GM12878 (cell line): Measurements from ENCODE around the gene NXF3. TPM values are rescaled to one million over a fixed set of nuclear protein-coding genes. Genes with fewer than 3 reads are reported as not detected.

ENCODE experiments used
- ATAC-seq: fragments of 200-7000 bp; cut with Tn5 transposase; 3 replicates; pipeline ENCODE4 v1.9.1; 2020; ENCODE audit warnings: mild to moderate bottlenecking, moderate library complexity
- BruUV-seq: library from RNA; stranded (reverse); fragments of 400-500 nt; replicated peaks from 2 replicates; lab custom pipeline; 2021; lab: Mats Ljungman, UMichigan
- CTCF ChIA-PET: fragments of 300-600 bp; sonication (Branson Sonifier 250); formaldehyde crosslinking; extraction: SDS; loops from one replicate; lab custom pipeline; 2021; ENCODE audit warnings: inconsistent platforms; lab: Yijun Ruan, JAX
- POLR2A ChIA-PET: fragments of 350-600 bp; formaldehyde crosslinking; extraction: SDS; loops from one replicate; lab custom pipeline; 2021; ENCODE audit warnings: inconsistent platforms; lab: Charles Lee
- RAD21 ChIA-PET: fragments of 300-600 bp; sonication (Branson Sonifier 250); formaldehyde crosslinking; loops from one replicate; lab custom pipeline; 2023; ENCODE audit warnings: antibody characterized with exemption; ENCODE audit not compliant: unreplicated experiment; lab: Charles Lee
- SMC1A ChIA-PET: fragments of 300-600 bp; sonication (Branson Sonifier 250); formaldehyde crosslinking; loops from one replicate; lab custom pipeline; 2023; ENCODE audit not compliant: unreplicated experiment, uncharacterized antibody; lab: Charles Lee
- DNase-seq: peaks from one replicate; pipeline ENCODE4 v3.0.0-alpha.2; 2011; ENCODE audit warnings: low read depth, low spot score
- FAIRE-seq: peaks from 3 replicates; lab custom pipeline; 2011; peaks lifted over from hg19 to GRCh38; lab: Jason Lieb, UNC
- H2AFZ ChIP-seq: 2 replicates; pipeline ENCODE4 v1.6.0; 2011; ENCODE audit warnings: low read depth, low read length, control low read depth; ENCODE audit not compliant: control insufficient read depth
- H3K27ac ChIP-seq: 2 replicates; pipeline ENCODE4 v1.5.1; 2011; ENCODE audit warnings: control low read depth; ENCODE audit not compliant: control insufficient read depth, insufficient read depth
- H3K27me3 ChIP-seq, 2 experiments: replicated peaks in 1 of 2; 2 replicates each; pipeline versions ENCODE4 v1.6.0 to v1.6.1; 2011; ENCODE audit warnings: low read length in 1 of 2; ENCODE audit not compliant: control insufficient read depth in 2 of 2, insufficient read depth in 2 of 2
- H3K36me3 ChIP-seq, 2 experiments: 2 replicates each; pipeline ENCODE4 v1.5.1; 2011; ENCODE audit warnings: low read length in 1 of 2; ENCODE audit not compliant: control insufficient read depth in 2 of 2, insufficient read depth in 2 of 2
- H3K4me1 ChIP-seq: 2 replicates; pipeline ENCODE4 v1.6.1; 2011; ENCODE audit warnings: mild to moderate bottlenecking, low read length, moderate library complexity, mixed read lengths; ENCODE audit not compliant: control insufficient read depth, insufficient read depth
- H3K4me2 ChIP-seq: 2 replicates; pipeline ENCODE4 v1.6.0; 2011; ENCODE audit warnings: control low read depth; ENCODE audit not compliant: control insufficient read depth, insufficient read depth
- H3K4me3 ChIP-seq: fragments of 200-600 bp; sonication (generic); 2 replicates; pipeline ENCODE4 v1.5.1; 2016
- H3K79me2 ChIP-seq: 2 replicates; pipeline ENCODE4 v1.6.0; 2011; ENCODE audit warnings: low read length; ENCODE audit not compliant: control insufficient read depth, insufficient read depth
- H3K9ac ChIP-seq: 2 replicates; pipeline ENCODE4 v1.8.0; 2011; ENCODE audit warnings: low read length, control low read depth, mixed read lengths; ENCODE audit not compliant: control insufficient read depth, insufficient read depth
- H3K9me3 ChIP-seq: replicated peaks from 3 replicates; pipeline ENCODE4 v1.5.1; 2011; ENCODE audit warnings: mild to moderate bottlenecking, low read length; ENCODE audit not compliant: control insufficient read depth, insufficient read depth
- H4K20me1 ChIP-seq: 2 replicates; pipeline ENCODE4 v1.6.0; 2011; ENCODE audit not compliant: control insufficient read depth, insufficient read depth
- CBFB ChIP-seq: IDR thresholded peaks from 2 replicates; pipeline ENCODE4 v1.6.1; 2016; ENCODE audit warnings: antibody characterized with exemption, low read depth
- CREB1 ChIP-seq: IDR thresholded peaks from 2 replicates; pipeline ENCODE4 v1.6.1; 2012; ENCODE audit warnings: low read depth, mild to moderate bottlenecking, inconsistent platforms
- CREM ChIP-seq: IDR thresholded peaks from 2 replicates; pipeline ENCODE4 v1.6.1; 2014; ENCODE audit warnings: antibody characterized with exemption, low read depth
- EED ChIP-seq: sonication (generic); IDR thresholded peaks from 2 replicates; pipeline ENCODE4 v1.6.1; 2016; ENCODE audit warnings: antibody characterized with exemption, low read depth
- HDAC2 ChIP-seq: fragments of 200-600 bp; sonication (generic); IDR thresholded peaks from 2 replicates; pipeline ENCODE4 v1.6.1; 2017
- MTA2 ChIP-seq: fragments of 450-650 bp; IDR thresholded peaks from 2 replicates; pipeline ENCODE4 v1.6.1; 2016; ENCODE audit warnings: low read depth, mild to moderate bottlenecking, moderate library complexity
- NFIC ChIP-seq: IDR thresholded peaks from 2 replicates; pipeline ENCODE4 v1.6.1; 2012; ENCODE audit warnings: low read depth, mild to moderate bottlenecking, inconsistent platforms, low read length, moderate library complexity
- PAX5 ChIP-seq: IDR thresholded peaks from 2 replicates; pipeline ENCODE4 v1.6.1; 2011; ENCODE audit warnings: low read depth, low read length, borderline replicate concordance
- POLR2AphosphoS5 ChIP-seq: IDR thresholded peaks from 2 replicates; pipeline ENCODE4 v1.6.1; 2011; ENCODE audit warnings: mild to moderate bottlenecking, low read length, inconsistent platforms
- RB1 ChIP-seq: fragments of 450-650 bp; formaldehyde crosslinking; IDR thresholded peaks from 2 replicates; pipeline ENCODE4 v1.6.1; 2017; ENCODE audit warnings: mild to moderate bottlenecking, borderline replicate concordance
- WRNIP1 ChIP-seq: IDR thresholded peaks from 2 replicates; pipeline ENCODE4 v1.6.1; 2011; ENCODE audit warnings: low read depth, low read length, improper control_type of control experiment, borderline replicate concordance
- ZNF207 ChIP-seq: fragments of 450-650 bp; IDR thresholded peaks from 2 replicates; pipeline ENCODE4 v1.6.1; 2014; ENCODE audit warnings: antibody characterized with exemption, mild to moderate bottlenecking, borderline replicate concordance
- ZNF384 ChIP-seq: IDR thresholded peaks from 2 replicates; pipeline ENCODE4 v1.6.1; 2012; ENCODE audit warnings: low read depth, mild to moderate bottlenecking, low read length, improper control_type of control experiment, borderline replicate concordance
- ZNF622 ChIP-seq: fragments of 450-650 bp; IDR thresholded peaks from 2 replicates; pipeline ENCODE4 v1.6.1; 2017; ENCODE audit warnings: mild to moderate bottlenecking, inconsistent platforms
- WGBS: methylation state at CpG from one replicate; pipeline ENCODE4 v1.1.6; 2016; ENCODE audit warnings: low lambda C conversion rate; ENCODE audit not compliant: insufficient replicate concordance, insufficient coverage; ENCODE audit errors: missing lambda C conversion rate; 5-methylcytosine and 5-hydroxymethylcytosine counted together
- in situ Hi-C: fragments of 300-500 bp; cut with MboI; formaldehyde crosslinking; loops from 9 replicates; pipeline ENCODE4 v1.14.3; 2018; ENCODE audit warnings: mixed read lengths
- intact Hi-C: fragments of 100-400 bp; cut with micrococcal nuclease; formaldehyde crosslinking; loops from one replicate; pipeline ENCODE4 v1.14.2; 2022; ENCODE audit not compliant: unreplicated experiment
- polyA plus RNA-seq, 11 experiments: library from polyadenylated mRNA; depleted of rRNA in 4 of 11; unstranded in 6 of 11; stranded (reverse) in 5 of 11; fragments of >200 nt; fragmentation: Nextera tagmentation in 4 of 11; fragmentation: Illumina TruSeq in 1 of 11; extraction: Ambion mirVana in 4 of 11; extraction: Trizol in 1 of 11; gene quantifications; 1 replicate in 1 of 11; 2 replicates in 10 of 11; pipeline versions ENCODE4 v1.2.1 to v1.2.3, GENCODE V29; 2011 to 2016; ENCODE audit warnings: inconsistent platforms in 2 of 11, missing spikeins in 2 of 11, low read depth in 1 of 11
- total RNA-seq, 4 experiments: library from RNA; depleted of rRNA in 3 of 4; stranded (reverse); fragments of >200 nt in 3 of 4; fragmentation: Illumina TruSeq in 1 of 4; extraction: Trizol in 1 of 4; gene quantifications; 2 replicates each; pipeline versions ENCODE4 v1.2.1 to v1.2.3, GENCODE V29; 2013 to 2021
- TF ChIP-seq, protein P1 (sequence below): IDR thresholded peaks from 2 replicates; pipeline ENCODE4 v1.6.1; 2012; ENCODE audit warnings: low read depth, low read length, improper control_type of control experiment
- TF ChIP-seq, protein P2 (sequence below): fragments of 450-650 bp; IDR thresholded peaks from 2 replicates; pipeline ENCODE4 v1.6.1; 2017; ENCODE audit warnings: low read depth, mild to moderate bottlenecking, moderate library complexity
- TF ChIP-seq, protein P3 (sequence below): fragments of 450-650 bp; IDR thresholded peaks from 2 replicates; pipeline ENCODE4 v1.6.1; 2018; ENCODE audit warnings: borderline replicate concordance, mild to moderate bottlenecking; ENCODE audit not compliant: partially characterized antibody
- TF ChIP-seq, protein P4 (sequence below): fragments of 450-650 bp; IDR thresholded peaks from 2 replicates; pipeline ENCODE4 v1.6.1; 2017; ENCODE audit warnings: mild to moderate bottlenecking

Gene NXF3
- total and polyA plus RNA-seq, 10 of the 15 experiments (the other 5 are each of a cell fraction or from before 2014, with no cell fraction given): 0.53 to 8.0 TPM; not detected in 8

DNA sequence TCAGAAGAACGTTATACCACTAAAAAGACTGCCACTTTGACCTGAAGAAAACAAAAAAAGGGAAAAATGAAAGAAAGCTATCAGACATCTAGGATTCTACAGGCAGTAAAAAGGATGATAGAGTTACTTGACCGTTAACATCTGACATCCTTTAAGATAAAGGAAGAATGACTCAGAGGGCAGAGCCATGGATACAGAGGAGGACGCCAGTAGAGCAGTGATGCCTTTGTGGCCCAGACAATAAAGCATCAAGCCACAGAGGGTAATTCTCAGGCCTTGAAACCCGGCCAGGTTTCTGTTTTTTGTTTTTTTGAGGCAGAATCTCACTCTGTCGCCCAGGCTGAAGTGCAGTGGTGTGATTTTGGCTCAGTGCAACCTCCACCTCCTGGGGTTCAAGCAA is 19.5 kb downstream of the NXF3 start (continued):
- TF ChIP-seq, protein P1, sequence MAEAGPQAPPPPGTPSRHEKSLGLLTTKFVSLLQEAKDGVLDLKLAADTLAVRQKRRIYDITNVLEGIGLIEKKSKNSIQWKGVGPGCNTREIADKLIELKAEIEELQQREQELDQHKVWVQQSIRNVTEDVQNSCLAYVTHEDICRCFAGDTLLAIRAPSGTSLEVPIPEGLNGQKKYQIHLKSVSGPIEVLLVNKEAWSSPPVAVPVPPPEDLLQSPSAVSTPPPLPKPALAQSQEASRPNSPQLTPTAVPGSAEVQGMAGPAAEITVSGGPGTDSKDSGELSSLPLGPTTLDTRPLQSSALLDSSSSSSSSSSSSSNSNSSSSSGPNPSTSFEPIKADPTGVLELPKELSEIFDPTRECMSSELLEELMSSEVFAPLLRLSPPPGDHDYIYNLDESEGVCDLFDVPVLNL: no peak
- TF ChIP-seq MTA2 (no peak), ZNF622 (no peak), RB1 (no peak), CBFB (no peak), EED (no peak)
- TF ChIP-seq, protein P2, sequence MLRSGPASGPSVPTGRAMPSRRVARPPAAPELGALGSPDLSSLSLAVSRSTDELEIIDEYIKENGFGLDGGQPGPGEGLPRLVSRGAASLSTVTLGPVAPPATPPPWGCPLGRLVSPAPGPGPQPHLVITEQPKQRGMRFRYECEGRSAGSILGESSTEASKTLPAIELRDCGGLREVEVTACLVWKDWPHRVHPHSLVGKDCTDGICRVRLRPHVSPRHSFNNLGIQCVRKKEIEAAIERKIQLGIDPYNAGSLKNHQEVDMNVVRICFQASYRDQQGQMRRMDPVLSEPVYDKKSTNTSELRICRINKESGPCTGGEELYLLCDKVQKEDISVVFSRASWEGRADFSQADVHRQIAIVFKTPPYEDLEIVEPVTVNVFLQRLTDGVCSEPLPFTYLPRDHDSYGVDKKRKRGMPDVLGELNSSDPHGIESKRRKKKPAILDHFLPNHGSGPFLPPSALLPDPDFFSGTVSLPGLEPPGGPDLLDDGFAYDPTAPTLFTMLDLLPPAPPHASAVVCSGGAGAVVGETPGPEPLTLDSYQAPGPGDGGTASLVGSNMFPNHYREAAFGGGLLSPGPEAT: no peak
- TF ChIP-seq, protein P3, sequence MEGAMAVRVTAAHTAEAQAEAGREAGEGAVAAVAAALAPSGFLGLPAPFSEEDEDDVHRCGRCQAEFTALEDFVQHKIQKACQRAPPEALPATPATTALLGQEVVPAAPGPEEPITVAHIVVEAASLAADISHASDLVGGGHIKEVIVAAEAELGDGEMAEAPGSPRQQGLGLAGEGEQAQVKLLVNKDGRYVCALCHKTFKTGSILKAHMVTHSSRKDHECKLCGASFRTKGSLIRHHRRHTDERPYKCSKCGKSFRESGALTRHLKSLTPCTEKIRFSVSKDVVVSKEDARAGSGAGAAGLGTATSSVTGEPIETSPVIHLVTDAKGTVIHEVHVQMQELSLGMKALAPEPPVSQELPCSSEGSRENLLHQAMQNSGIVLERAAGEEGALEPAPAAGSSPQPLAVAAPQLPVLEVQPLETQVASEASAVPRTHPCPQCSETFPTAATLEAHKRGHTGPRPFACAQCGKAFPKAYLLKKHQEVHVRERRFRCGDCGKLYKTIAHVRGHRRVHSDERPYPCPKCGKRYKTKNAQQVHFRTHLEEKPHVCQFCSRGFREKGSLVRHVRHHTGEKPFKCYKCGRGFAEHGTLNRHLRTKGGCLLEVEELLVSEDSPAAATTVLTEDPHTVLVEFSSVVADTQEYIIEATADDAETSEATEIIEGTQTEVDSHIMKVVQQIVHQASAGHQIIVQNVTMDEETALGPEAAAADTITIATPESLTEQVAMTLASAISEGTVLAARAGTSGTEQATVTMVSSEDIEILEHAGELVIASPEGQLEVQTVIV: no peak

DNA sequence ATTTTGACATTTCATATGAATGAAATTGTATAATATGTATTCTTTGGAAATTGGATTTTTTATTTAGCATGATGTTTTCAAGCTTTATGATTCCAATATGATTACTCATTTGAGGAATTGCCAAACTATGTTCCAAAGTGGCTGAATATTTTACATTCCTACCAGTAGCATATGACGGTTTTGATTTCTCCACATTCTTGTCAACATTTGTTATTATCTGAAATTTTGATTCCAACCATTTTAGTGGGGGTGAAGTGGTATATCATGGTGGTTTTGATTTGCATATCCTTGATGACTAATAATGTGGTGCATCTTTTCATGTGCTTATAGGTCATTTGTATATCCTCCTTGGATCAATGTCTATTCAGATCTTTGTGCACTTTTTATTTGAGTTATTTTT is 26.3 kb downstream of the NXF3 start:
- CTCF ChIA-PET: no interaction called here
- ATAC-seq: no peak
- FAIRE-seq: no peak
- BruUV-seq: no TSS peak
- no peak overlapping the region for H3K9ac ChIP-seq
- H3K4me3 ChIP-seq: no peak overlapping the region
- no peaks in the 10 kb centered on the region for H3K79me2 ChIP-seq
- H3K4me2 ChIP-seq: no peak overlapping the region
- H4K20me1 ChIP-seq: no peaks in the 10 kb centered on the region
- H3K4me1 ChIP-seq: no peaks in the 10 kb centered on the region
- POLR2A ChIA-PET: no interaction called here
- no peak overlapping the region for H2AFZ ChIP-seq
- intact Hi-C loops: no loop called here
- no peaks in the 10 kb centered on the region for H3K36me3 ChIP-seq
- no peaks in the 10 kb centered on the region for H3K9me3 ChIP-seq
- H3K27ac ChIP-seq: no peak overlapping the region
- WGBS: 0% methylated on average over 1 of the region's 1 CpG
- DNase-seq: no peak
- in situ Hi-C loops: no loop called here
- no peaks in the 10 kb centered on the region for H3K27me3 ChIP-seq
- SMC1A ChIA-PET: no interaction called here
- RAD21 ChIA-PET: no interaction called here
- TF ChIP-seq CREM (no peak), ZNF207 (no peak), CREB1 (no peak), NFIC (no peak), HDAC2 (no peak), WRNIP1 (no peak), PAX5 (no peak), ZNF384 (no peak), POLR2AphosphoS5 (no peak)
- TF ChIP-seq, protein P1: no peak
- TF ChIP-seq, protein P4, sequence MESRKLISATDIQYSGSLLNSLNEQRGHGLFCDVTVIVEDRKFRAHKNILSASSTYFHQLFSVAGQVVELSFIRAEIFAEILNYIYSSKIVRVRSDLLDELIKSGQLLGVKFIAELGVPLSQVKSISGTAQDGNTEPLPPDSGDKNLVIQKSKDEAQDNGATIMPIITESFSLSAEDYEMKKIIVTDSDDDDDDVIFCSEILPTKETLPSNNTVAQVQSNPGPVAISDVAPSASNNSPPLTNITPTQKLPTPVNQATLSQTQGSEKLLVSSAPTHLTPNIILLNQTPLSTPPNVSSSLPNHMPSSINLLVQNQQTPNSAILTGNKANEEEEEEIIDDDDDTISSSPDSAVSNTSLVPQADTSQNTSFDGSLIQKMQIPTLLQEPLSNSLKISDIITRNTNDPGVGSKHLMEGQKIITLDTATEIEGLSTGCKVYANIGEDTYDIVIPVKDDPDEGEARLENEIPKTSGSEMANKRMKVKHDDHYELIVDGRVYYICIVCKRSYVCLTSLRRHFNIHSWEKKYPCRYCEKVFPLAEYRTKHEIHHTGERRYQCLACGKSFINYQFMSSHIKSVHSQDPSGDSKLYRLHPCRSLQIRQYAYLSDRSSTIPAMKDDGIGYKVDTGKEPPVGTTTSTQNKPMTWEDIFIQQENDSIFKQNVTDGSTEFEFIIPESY: no peak
